HepG2 (cell line): ENCODE data around the gene NIPSNAP3A. TPM values are rescaled to one million over a fixed set of nuclear protein-coding genes. Genes with fewer than 3 reads are reported as not detected.

ENCODE experiments used
- ATAC-seq: fragments of 200-7000 bp; cut with Tn5 transposase; 3 replicates; pipeline ENCODE4 v1.9.1; 2020; ENCODE audit warnings: mild to moderate bottlenecking, moderate library complexity
- BruUV-seq: library from RNA; stranded (reverse); fragments of 400-500 nt; replicated peaks from 2 replicates; lab custom pipeline; 2021; lab: Mats Ljungman, UMichigan
- CTCF ChIA-PET: fragments of 300-600 bp; formaldehyde crosslinking; extraction: SDS; loops from one replicate; lab custom pipeline; 2021; ENCODE audit warnings: low total read pairs, inconsistent platforms, low intra/inter-chr PET ratio; lab: Yijun Ruan, JAX
- POLR2A ChIA-PET: fragments of 350-600 bp; sonication (Branson Sonifier 250); formaldehyde crosslinking; loops from one replicate; lab custom pipeline; 2020; ENCODE audit warnings: antibody characterized with exemption, inconsistent platforms; lab: Yijun Ruan, JAX
- DNase-seq: peaks from one replicate; pipeline ENCODE4 v3.0.0-alpha.2; 2015; ENCODE audit warnings: low spot score
- FAIRE-seq: peaks from 3 replicates; lab custom pipeline; 2011; peaks lifted over from hg19 to GRCh38; lab: Jason Lieb, UNC
- H2AFZ ChIP-seq: one replicate; pipeline ENCODE4 v1.6.1; 2011; ENCODE audit warnings: low read length, inconsistent platforms
- H3K27ac ChIP-seq: fragments of 300-600 bp; 3 replicates; pipeline ENCODE4 v1.8.0; 2011; ENCODE audit warnings: mixed run types, mild to moderate bottlenecking, mixed read lengths, low read length, inconsistent platforms; ENCODE audit not compliant: insufficient read depth; ENCODE audit errors: extremely low read length
- H3K27me3 ChIP-seq, 2 experiments: fragments of 200-600 bp in 1 of 2; 2 replicates in 1 of 2; 3 replicates in 1 of 2; pipeline versions ENCODE4 v1.6.0 to v1.8.0; 2011; ENCODE audit warnings: low read length in 2 of 2, mild to moderate bottlenecking in 2 of 2, moderate library complexity in 2 of 2, inconsistent platforms in 1 of 2; ENCODE audit not compliant: insufficient read depth in 2 of 2, control insufficient read depth in 1 of 2
- H3K36me3 ChIP-seq, 2 experiments: fragments of 200-600 bp in 1 of 2; replicated peaks in 1 of 2; 2 replicates in 1 of 2; 3 replicates in 1 of 2; pipeline versions ENCODE4 v1.5.1 to v1.8.0; 2011; ENCODE audit warnings: low read length in 2 of 2, inconsistent platforms in 1 of 2; ENCODE audit not compliant: insufficient read depth in 2 of 2, control insufficient read depth in 1 of 2
- H3K4me1 ChIP-seq: 2 replicates; pipeline ENCODE4 v1.5.1; 2012; ENCODE audit warnings: low read length, inconsistent platforms; ENCODE audit not compliant: insufficient read depth
- H3K4me2 ChIP-seq: 2 replicates; pipeline ENCODE4 v1.6.0; 2011; ENCODE audit warnings: low read depth, low read length, inconsistent platforms
- H3K4me3 ChIP-seq, 3 experiments: fragments of 200-600 bp in 1 of 3; sonication (generic), shearing (Covaris generic) in 1 of 3; replicated peaks in 1 of 3; 2 replicates each; pipeline ENCODE4 v1.5.1; 2011 to 2016; ENCODE audit warnings: low read length in 3 of 3, inconsistent platforms in 2 of 3, low read depth in 2 of 3, mild to moderate bottlenecking in 2 of 3, control low read depth in 1 of 3, mixed read lengths in 1 of 3; ENCODE audit not compliant: insufficient read depth in 1 of 3
- H3K79me2 ChIP-seq: one replicate; pipeline ENCODE4 v1.6.1; 2011; ENCODE audit warnings: low read length, inconsistent platforms; ENCODE audit not compliant: insufficient read depth
- H3K9ac ChIP-seq: 2 replicates; pipeline ENCODE4 v1.6.0; 2011; ENCODE audit warnings: mild to moderate bottlenecking, low read depth, low read length, inconsistent platforms; ENCODE audit not compliant: insufficient read depth
- H3K9me3 ChIP-seq: 2 replicates; pipeline ENCODE4 v1.5.1; 2012; ENCODE audit warnings: mild to moderate bottlenecking, low read length
- H4K20me1 ChIP-seq: 2 replicates; pipeline ENCODE4 v1.6.0; 2011; ENCODE audit warnings: inconsistent platforms, mild to moderate bottlenecking, low read length, moderate library complexity; ENCODE audit not compliant: insufficient read depth
- CEBPG ChIP-seq: IDR thresholded peaks from 2 replicates; pipeline ENCODE4 v1.6.1; 2016
- EEA1 ChIP-seq: sonication (generic); formaldehyde crosslinking; IDR thresholded peaks from 2 replicates; pipeline ENCODE4 v1.5.1; 2020; ENCODE audit warnings: mild to moderate bottlenecking, missing genetic modification reagents, borderline replicate concordance
- JUNB ChIP-seq: sonication (generic); formaldehyde crosslinking; IDR thresholded peaks from 2 replicates; pipeline ENCODE4 v1.8.0; 2022; ENCODE audit warnings: missing genetic modification reagents, mild to moderate bottlenecking, borderline replicate concordance
- MAFF ChIP-seq: IDR thresholded peaks from 2 replicates; pipeline ENCODE4 v1.6.1; 2011; ENCODE audit warnings: low read depth, low read length, improper control_type of control experiment
- MZF1 ChIP-seq: sonication (generic); formaldehyde crosslinking; IDR thresholded peaks from 2 replicates; pipeline ENCODE4 v1.8.1; 2023; ENCODE audit warnings: mild to moderate bottlenecking, missing genetic modification reagents, borderline replicate concordance
- NKX3-1 ChIP-seq: sonication (generic); formaldehyde crosslinking; IDR thresholded peaks from 2 replicates; pipeline ENCODE4 v1.5.0; 2020; ENCODE audit warnings: missing genetic modification reagents
- PAXIP1 ChIP-seq: sonication (generic); formaldehyde crosslinking; conservative IDR thresholded peaks from 2 replicates; pipeline ENCODE4 v1.4.0; 2020; ENCODE audit warnings: mild to moderate bottlenecking, missing genetic modification reagents, moderate library complexity
- POLR2AphosphoS5 ChIP-seq: IDR thresholded peaks from 2 replicates; pipeline ENCODE4 v1.6.1; 2012; ENCODE audit warnings: low read depth, low read length
- RBM22 ChIP-seq: fragments of 200-400 bp; formaldehyde crosslinking; optimal IDR thresholded peaks from 2 replicates; pipeline ENCODE3; 2017; ENCODE audit warnings: mild to moderate bottlenecking, low read length, moderate library complexity
- TFAP4 ChIP-seq: sonication (generic); IDR thresholded peaks from 2 replicates; pipeline ENCODE4 v1.6.1; 2016; ENCODE audit warnings: low read depth, borderline replicate concordance
- TRAFD1 ChIP-seq: sonication (generic); formaldehyde crosslinking; IDR thresholded peaks from 2 replicates; pipeline ENCODE4 v1.5.1; 2020; ENCODE audit warnings: missing genetic modification reagents, mild to moderate bottlenecking, borderline replicate concordance
- ZNF652 ChIP-seq: IDR thresholded peaks from 2 replicates; pipeline ENCODE4 v1.6.1; 2016; ENCODE audit warnings: low read depth, borderline replicate concordance
- WGBS: methylation state at CpG from one replicate; pipeline ENCODE4 v1.1.6; 2017; ENCODE audit warnings: low lambda C conversion rate; 5-methylcytosine and 5-hydroxymethylcytosine counted together
- in situ Hi-C: cut with HindIII; loops from 2 replicates; pipeline ENCODE4 v1.10.0; 2017; ENCODE audit warnings: low pct_unique_long_range_greater_than_20kb; ENCODE audit not compliant: extremely low pct_ligation_motif_present
- intact Hi-C: fragments of 100-400 bp; cut with micrococcal nuclease; formaldehyde crosslinking; loops from one replicate; pipeline ENCODE4 v1.10.0; 2022; ENCODE audit not compliant: unreplicated experiment
- polyA plus RNA-seq, 8 experiments: library from polyadenylated mRNA; depleted of rRNA in 3 of 8; stranded (reverse) in 7 of 8; unstranded in 1 of 8; fragments of >200 nt; fragmentation: Illumina TruSeq in 4 of 8; extraction: Trizol in 4 of 8; gene quantifications; 2 replicates each; pipeline versions ENCODE4 v1.2.1 to v1.2.3, GENCODE V29; 2011 to 2016; ENCODE audit warnings: low read depth in 4 of 8, missing spikeins in 1 of 8, mixed read lengths in 1 of 8; ENCODE audit not compliant: insufficient read depth in 1 of 8
- total RNA-seq, 5 experiments: library from RNA; depleted of rRNA; stranded (reverse); fragments of >200 nt; fragmentation: Illumina TruSeq; extraction: Trizol; gene quantifications; 2 replicates each; pipeline ENCODE4 v1.2.3, GENCODE V29; 2016; ENCODE audit warnings: low read depth in 1 of 5

The NIPSNAP3A gene
- total and polyA plus RNA-seq, 2 of the 13 experiments (the other 11 are each of a cell fraction or from before 2014, with no cell fraction given): 13.7 to 14.6 TPM

- H3K4me2 ChIP-seq: no peak overlapping the region
- POLR2A ChIA-PET: no interaction called here
- peaks cover 15% of the 10 kb centered on the region; the same call in 1 of the 2 replicates for H3K4me1 ChIP-seq
- WGBS: 98% methylated on average over 2 of the region's 2 CpGs
- FAIRE-seq (no peak), DNase-seq (no peak), ATAC-seq (no peak)
- no peak for TF ChIP-seq PAXIP1 (CRISPR knock-in tag)
- peak; percentile 55 for TF ChIP-seq RBM22
- H3K9ac ChIP-seq: no peak overlapping the region
- H3K27ac ChIP-seq: no peak overlapping the region
- H3K79me2 ChIP-seq: no peaks in the 10 kb centered on the region
- in situ Hi-C loops: no loop called here
- H4K20me1 ChIP-seq: no peaks in the 10 kb centered on the region; the same call in 1 of the 2 replicates
- peaks cover 42 to 95% of the 10 kb centered on the region in 2 experiments for H3K36me3 ChIP-seq
- no peaks in the 10 kb centered on the region for H3K9me3 ChIP-seq
- no peak overlapping the region for H2AFZ ChIP-seq
- CTCF ChIA-PET: no interaction called here
- intact Hi-C loops: no loop called here
- no TSS peak for BruUV-seq
- no peaks in the 10 kb centered on the region for H3K27me3 ChIP-seq
- H3K4me3 ChIP-seq: no peak overlapping the region
These were observed 46.6 kb downstream of the NIPSNAP3A start for GRCh38 chr9:104794070-104794469.

GRCh38 chr9:104795082-104795481 is 47.6 kb downstream of the NIPSNAP3A start:
- CTCF ChIA-PET: no interaction called here
- TF ChIP-seq TFAP4: no peak
- no peak for TF ChIP-seq TRAFD1 (CRISPR knock-in tag)
- no peak for TF ChIP-seq MZF1
- TF ChIP-seq EEA1: no peak
- TF ChIP-seq ZNF652 (CRISPR knock-in tag): no peak
- TF ChIP-seq NKX3-1 (CRISPR knock-in tag): no peak
- TF ChIP-seq POLR2AphosphoS5: no peak
- TF ChIP-seq JUNB (CRISPR knock-in tag): no peak
- 0 out of 2 replicates have a peak, but pooled peaks have one; percentile 11 for TF ChIP-seq CEBPG (CRISPR knock-in tag)
- no peak for TF ChIP-seq MAFF

More at GRCh38 chr9:104795082-104795481, 47.6 kb downstream of the NIPSNAP3A start:
- FAIRE-seq (no peak), ATAC-seq (peak; percentile 19; the same call in 2 of the 3 replicates), DNase-seq (no peak)
- Histone ChIP-seq H3K4me2 (no peak overlapping the region), H4K20me1 (no peaks in the 10 kb centered on the region; the same call in 1 of the 2 replicates), H2AFZ (no peak overlapping the region), H3K4me3 (no peak overlapping the region), H3K4me1 (peaks cover 15% of the 10 kb centered on the region; the same call in 1 of the 2 replicates), H3K9ac (no peak overlapping the region), H3K79me2 (no peaks in the 10 kb centered on the region), H3K36me3 (peaks cover 45 to 93% of the 10 kb centered on the region in 2 experiments), H3K9me3 (no peaks in the 10 kb centered on the region), H3K27ac (no peak overlapping the region), H3K27me3 (no peaks in the 10 kb centered on the region)
- intact Hi-C loops (no loop called here), in situ Hi-C loops (no loop called here)
- WGBS: 72% methylated on average over 1 of the region's 1 CpG
- POLR2A ChIA-PET: no interaction called here
- BruUV-seq: no TSS peak
